Transverse colon (tissue), 4 donors: ENCODE measurements around the gene SPRR2F. TPM values are rescaled to one million over a fixed set of nuclear protein-coding genes. Genes with fewer than 3 reads are reported as not detected.
"Not testable (repeated sequence)": the region's sequence is repeated elsewhere in the genome, so short reads cannot be mapped to it uniquely, and the experiment has no call there.

Experiments
- DNase-seq: peaks from one replicate; pipeline ENCODE4 v3.0.0-alpha.2; 2019
- H3K27ac ChIP-seq, 4 donors: fragments of 200-600 bp; sonication (generic); 2 replicates each; pipeline ENCODE4 v1.5.1; 2016 to 2018; ENCODE audit warnings: inconsistent platforms in 4 of 4
- H3K27me3 ChIP-seq: fragments of 200-600 bp; sonication (generic); 2 replicates; pipeline ENCODE4 v1.5.1; 2017; ENCODE audit warnings: inconsistent platforms
- H3K36me3 ChIP-seq, 4 donors: fragments of 200-600 bp; sonication (generic); 2 replicates each; pipeline ENCODE4 v1.5.1; 2017 to 2019; ENCODE audit warnings: inconsistent platforms in 4 of 4
- H3K4me1 ChIP-seq, 4 donors: fragments of 200-600 bp; sonication (generic); 2 replicates each; pipeline ENCODE4 v1.5.1; 2017 to 2020; ENCODE audit warnings: inconsistent platforms in 4 of 4
- H3K4me3 ChIP-seq, 4 donors: fragments of 200-600 bp; sonication (generic); 1 replicate in 1 of 4; 2 replicates in 3 of 4; pipeline versions ENCODE4 v1.5.1 to v1.6.1; 2017 to 2019; ENCODE audit warnings: inconsistent platforms in 4 of 4
- H3K9me3 ChIP-seq, 2 donors: fragments of 200-600 bp; sonication (generic); 2 replicates each; pipeline ENCODE4 v1.5.1; 2017 to 2019; ENCODE audit warnings: inconsistent platforms in 2 of 2
- EP300 ChIP-seq: sonication (generic); formaldehyde crosslinking; IDR thresholded peaks from one replicate; pipeline ENCODE4 v1.6.1; 2017; ENCODE audit warnings: antibody characterized with exemption, low read depth
- POLR2A ChIP-seq: fragments of 450-650 bp; IDR thresholded peaks from one replicate; pipeline ENCODE4 v1.6.1; 2016; ENCODE audit warnings: antibody characterized with exemption, mild to moderate bottlenecking, moderate library complexity
- POLR2AphosphoS5 ChIP-seq, 3 donors: sonication (generic); formaldehyde crosslinking; IDR thresholded peaks; one replicate each; pipeline ENCODE4 v1.6.1; 2016; ENCODE audit warnings: antibody characterized with exemption in 3 of 3
- WGBS, 2 donors: methylation state at CpG; one replicate each; pipeline ENCODE4 v1.1.5; 2018; ENCODE audit warnings: low coverage in 1 of 2; 5-methylcytosine and 5-hydroxymethylcytosine counted together
- in situ Hi-C, 4 donors: fragments of 200-750 bp; cut with MboI; loops; one replicate each; pipeline versions ENCODE4 v1.15.0 to v1.15.1; 2017; ENCODE audit warnings: low sequenced_read_pairs in 3 of 4, low pct_ligation_motif_present in 1 of 4, low pct_unique_long_range_greater_than_20kb in 1 of 4
- intact Hi-C: fragments of 100-400 bp; cut with DNase I; formaldehyde crosslinking; loops from one replicate; pipeline ENCODE4 v1.15.1; 2023; ENCODE audit warnings: low total_unique reads
- total RNA-seq, 4 donors: library from RNA; depleted of rRNA; stranded (reverse); fragments of >200 nt; gene quantifications; one replicate each; pipeline ENCODE4 v1.1.0, GENCODE V29; 2016
- TF ChIP-seq, protein P1 (sequence below), 5 experiments: fragments of 200-600 bp in 3 of 5; fragments of 450-650 bp in 2 of 5; sonication (generic) in 3 of 5; IDR thresholded peaks; 1 replicate in 2 of 5; 2 replicates in 3 of 5; pipeline ENCODE4 v1.5.1; 2016 to 2017; ENCODE audit warnings: antibody characterized with exemption in 5 of 5, inconsistent platforms in 3 of 5, mild to moderate bottlenecking in 2 of 5, moderate library complexity in 1 of 5

Gene SPRR2F
- total RNA-seq, 4 donors from 2014 or later = not detected

DNA sequence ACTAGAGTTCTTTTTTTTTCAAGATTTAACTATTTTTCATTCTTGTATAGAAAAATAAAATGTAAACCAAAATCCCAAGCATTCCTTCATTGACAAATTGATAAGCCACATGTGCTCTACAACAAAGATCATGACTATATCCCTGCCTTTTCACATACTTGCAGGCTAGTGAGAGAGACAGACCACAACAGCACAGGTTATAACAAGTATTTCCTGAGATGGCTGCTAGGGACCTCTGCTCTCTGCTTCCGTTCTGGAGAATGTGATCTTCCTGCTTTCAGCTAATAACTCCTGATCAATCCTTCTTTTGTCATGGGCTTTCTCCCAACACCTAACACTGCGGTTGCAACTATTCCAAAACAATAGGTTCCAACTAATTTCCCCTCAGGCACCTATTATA lies 14.0 kb upstream of the SPRR2F start:
- Histone ChIP-seq H3K27ac (no peak overlapping the region), H3K27me3 (no peaks in the 10 kb centered on the region), H3K4me3 (no peak overlapping the region), H3K36me3 (no peaks in the 10 kb centered on the region), H3K9me3 (no peaks in the 10 kb centered on the region), H3K4me1 (no peaks in the 10 kb centered on the region)
- in situ Hi-C loops = no loop called here
- DNase-seq = no peak
- intact Hi-C loops = no loop called here
- TF ChIP-seq, protein P1, sequence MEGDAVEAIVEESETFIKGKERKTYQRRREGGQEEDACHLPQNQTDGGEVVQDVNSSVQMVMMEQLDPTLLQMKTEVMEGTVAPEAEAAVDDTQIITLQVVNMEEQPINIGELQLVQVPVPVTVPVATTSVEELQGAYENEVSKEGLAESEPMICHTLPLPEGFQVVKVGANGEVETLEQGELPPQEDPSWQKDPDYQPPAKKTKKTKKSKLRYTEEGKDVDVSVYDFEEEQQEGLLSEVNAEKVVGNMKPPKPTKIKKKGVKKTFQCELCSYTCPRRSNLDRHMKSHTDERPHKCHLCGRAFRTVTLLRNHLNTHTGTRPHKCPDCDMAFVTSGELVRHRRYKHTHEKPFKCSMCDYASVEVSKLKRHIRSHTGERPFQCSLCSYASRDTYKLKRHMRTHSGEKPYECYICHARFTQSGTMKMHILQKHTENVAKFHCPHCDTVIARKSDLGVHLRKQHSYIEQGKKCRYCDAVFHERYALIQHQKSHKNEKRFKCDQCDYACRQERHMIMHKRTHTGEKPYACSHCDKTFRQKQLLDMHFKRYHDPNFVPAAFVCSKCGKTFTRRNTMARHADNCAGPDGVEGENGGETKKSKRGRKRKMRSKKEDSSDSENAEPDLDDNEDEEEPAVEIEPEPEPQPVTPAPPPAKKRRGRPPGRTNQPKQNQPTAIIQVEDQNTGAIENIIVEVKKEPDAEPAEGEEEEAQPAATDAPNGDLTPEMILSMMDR (IDR thresholded peaks at IDR 0.05) = no peak
- TF ChIP-seq POLR2A (no peak), POLR2AphosphoS5 (IDR thresholded peaks at IDR 0.05) (no peak), EP300 (no peak)
- 63 to 66% methylated on average over 2 of the region's 2 CpGs for WGBS, 2 donors

GRCh38 chr1:153125536-153125935 lies 12.2 kb upstream of the SPRR2F start:
- Histone ChIP-seq H3K9me3 (no peaks in the 10 kb centered on the region), H3K4me3 (no peak overlapping the region), H3K27me3 (no peaks in the 10 kb centered on the region), H3K4me1 (no peaks in the 10 kb centered on the region), H3K27ac (no peak overlapping the region), H3K36me3 (no peaks in the 10 kb centered on the region)
- no peak for DNase-seq
- in situ Hi-C loops = no loop called here
- intact Hi-C loops = no loop called here
- TF ChIP-seq POLR2AphosphoS5 (IDR thresholded peaks at IDR 0.05) (no peak), POLR2A (no peak), EP300 (no peak)
- TF ChIP-seq, protein P1 (IDR thresholded peaks at IDR 0.05) = no peak
- 88 to 89% methylated on average over 1 of the region's 1 CpG for WGBS, 2 donors

DNA sequence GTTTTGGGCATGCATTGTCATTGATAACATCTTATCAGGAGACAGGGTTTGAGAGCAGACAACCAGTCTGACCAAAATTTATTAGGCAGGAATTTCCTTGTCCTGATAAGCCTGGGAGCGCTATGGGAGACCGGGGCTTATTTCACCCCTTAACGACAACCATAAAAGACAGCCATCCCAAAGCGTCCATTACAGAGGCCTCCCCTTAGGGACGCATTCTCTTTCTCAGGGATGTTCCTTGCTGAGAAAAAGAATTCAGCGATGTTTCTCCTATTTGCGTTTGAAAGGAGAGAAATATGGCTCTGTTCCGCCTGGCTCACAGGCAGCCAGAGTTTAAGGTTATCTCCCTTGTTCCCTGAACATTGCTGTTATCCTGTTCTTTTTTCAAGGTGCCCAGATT lies 10.5 kb upstream of the SPRR2F start:
- H3K27me3 ChIP-seq, H3K36me3 ChIP-seq, H3K9me3 ChIP-seq, in situ Hi-C loops, intact Hi-C loops, DNase-seq, H3K4me1 ChIP-seq, H3K4me3 ChIP-seq, H3K27ac ChIP-seq: not testable (repeated sequence)
- WGBS, 2 donors = 75% methylated on average over 8 of the region's 8 CpGs; no CpG with 5 or more reads in 1 of the 2 donors

GRCh38 chr1:153122831-153123421 lies 9.6 kb upstream of the SPRR2F start:
- TF ChIP-seq POLR2AphosphoS5 (IDR thresholded peaks at IDR 0.05) (no peak), EP300 (no peak)
- in situ Hi-C loops = no loop called here
- H3K9me3 ChIP-seq = no peaks in the 10 kb centered on the region
- intact Hi-C loops = no loop called here
- 0 to 35% methylated on average over 2 to 3 of the region's 3 CpGs for WGBS, 2 donors
- no peaks in the 10 kb centered on the region for H3K36me3 ChIP-seq
- no peak overlapping the region for H3K27ac ChIP-seq
- DNase-seq = no peak
- H3K27me3 ChIP-seq = no peaks in the 10 kb centered on the region
- H3K4me3 ChIP-seq = no peak overlapping the region
- no peaks in the 10 kb centered on the region for H3K4me1 ChIP-seq

GRCh38 chr1:153120945-153121344 lies 7.6 kb upstream of the SPRR2F start:
- no peaks in the 10 kb centered on the region for H3K4me1 ChIP-seq
- no peaks in the 10 kb centered on the region for H3K27me3 ChIP-seq
- H3K9me3 ChIP-seq = no peaks in the 10 kb centered on the region
- no peak overlapping the region for H3K4me3 ChIP-seq
- no peak for TF ChIP-seq POLR2AphosphoS5 (IDR thresholded peaks at IDR 0.05)
- TF ChIP-seq EP300 = no peak
- no peak for TF ChIP-seq POLR2A
- TF ChIP-seq, protein P1 (IDR thresholded peaks at IDR 0.05) = no peak
- no peak overlapping the region for H3K27ac ChIP-seq
- H3K36me3 ChIP-seq = no peaks in the 10 kb centered on the region
- DNase-seq = no peak
- intact Hi-C loops (no loop called here), in situ Hi-C loops (no loop called here)
